Measurements from ENCODE around the gene CMYA5.

The CMYA5 gene

GRCh38 chr5:79689541-79690466, at the start of gene CMYA5:
Gene CMYA5 (plus strand): TSS chr5:79689836. CDS start chr5:79689908, 72 bp downstream.
- DNase-seq (ENCODE audit: low read depth) = no peak
- H3K4me3 ChIP-seq (ENCODE audit: control insufficient read depth, low read depth, low read length) = peak within 1 kb of the TSS; percentile 44
- TF ChIP-seq, protein P1, sequence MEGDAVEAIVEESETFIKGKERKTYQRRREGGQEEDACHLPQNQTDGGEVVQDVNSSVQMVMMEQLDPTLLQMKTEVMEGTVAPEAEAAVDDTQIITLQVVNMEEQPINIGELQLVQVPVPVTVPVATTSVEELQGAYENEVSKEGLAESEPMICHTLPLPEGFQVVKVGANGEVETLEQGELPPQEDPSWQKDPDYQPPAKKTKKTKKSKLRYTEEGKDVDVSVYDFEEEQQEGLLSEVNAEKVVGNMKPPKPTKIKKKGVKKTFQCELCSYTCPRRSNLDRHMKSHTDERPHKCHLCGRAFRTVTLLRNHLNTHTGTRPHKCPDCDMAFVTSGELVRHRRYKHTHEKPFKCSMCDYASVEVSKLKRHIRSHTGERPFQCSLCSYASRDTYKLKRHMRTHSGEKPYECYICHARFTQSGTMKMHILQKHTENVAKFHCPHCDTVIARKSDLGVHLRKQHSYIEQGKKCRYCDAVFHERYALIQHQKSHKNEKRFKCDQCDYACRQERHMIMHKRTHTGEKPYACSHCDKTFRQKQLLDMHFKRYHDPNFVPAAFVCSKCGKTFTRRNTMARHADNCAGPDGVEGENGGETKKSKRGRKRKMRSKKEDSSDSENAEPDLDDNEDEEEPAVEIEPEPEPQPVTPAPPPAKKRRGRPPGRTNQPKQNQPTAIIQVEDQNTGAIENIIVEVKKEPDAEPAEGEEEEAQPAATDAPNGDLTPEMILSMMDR (IDR thresholded peaks at IDR 0.05; ENCODE audit: control insufficient read depth, insufficient read depth, low read depth, low read length, missing control alignments) = no peak

DNA sequence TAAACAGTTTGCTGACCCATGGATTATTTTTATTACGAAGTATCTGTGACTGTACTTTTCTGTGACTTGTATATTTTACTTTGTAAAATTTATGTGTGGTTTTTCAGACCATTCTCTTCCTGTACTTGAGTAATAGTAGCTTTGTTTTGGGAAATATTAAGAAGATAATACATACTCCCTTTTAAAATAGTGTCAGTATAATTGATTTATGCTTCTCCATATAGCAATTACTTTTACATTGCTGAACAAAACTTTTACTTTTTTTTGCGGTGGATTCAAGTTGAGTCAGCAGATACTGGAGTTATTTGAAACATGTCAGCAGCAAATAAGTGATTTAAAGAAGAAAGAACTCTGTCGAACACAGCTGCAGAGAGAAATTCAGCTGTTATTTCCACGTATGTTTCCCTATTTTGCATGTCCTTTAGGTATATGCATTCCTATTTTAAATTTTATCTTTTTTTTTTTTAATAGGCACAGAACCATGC, 49.0 kb upstream of the CMYA5 start:
- TF ChIP-seq, protein P1 (IDR thresholded peaks at IDR 0.05; ENCODE audit: control insufficient read depth, insufficient read depth, low read depth, low read length, missing control alignments) = no peak
- DNase-seq (ENCODE audit: low read depth) = no peak
- H3K4me3 ChIP-seq (ENCODE audit: control insufficient read depth, low read depth, low read length) = no peak overlapping the region

DNA sequence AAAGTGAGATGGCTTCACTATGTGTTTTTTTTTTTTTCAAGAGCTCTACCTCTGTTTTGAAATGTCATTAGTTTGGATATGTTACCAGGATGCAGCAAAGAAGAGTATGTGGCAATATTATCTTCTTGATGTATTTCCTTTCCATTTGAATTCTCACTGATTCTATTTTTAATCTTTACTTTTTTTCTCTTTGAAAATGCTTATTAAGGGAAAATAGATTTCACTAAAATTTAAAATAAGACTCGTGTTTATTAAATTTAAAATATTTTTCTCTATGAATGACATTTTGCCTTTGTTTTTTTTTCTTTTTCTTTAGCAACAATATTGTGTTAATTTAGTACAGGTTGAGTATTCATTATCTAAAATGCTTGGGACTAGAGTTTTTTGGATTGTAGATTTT, 48.2 kb upstream of the CMYA5 start:
- TF ChIP-seq, protein P1 (IDR thresholded peaks at IDR 0.05; ENCODE audit: control insufficient read depth, insufficient read depth, low read depth, low read length, missing control alignments) = no peak
- no peak for DNase-seq (ENCODE audit: low read depth)

GRCh38 chr5:79642210-79642609, 47.4 kb upstream of the CMYA5 start:
- no peak for DNase-seq (ENCODE audit: low read depth)
- TF ChIP-seq, protein P1 (IDR thresholded peaks at IDR 0.05; ENCODE audit: control insufficient read depth, insufficient read depth, low read depth, low read length, missing control alignments) = no peak
- H3K4me3 ChIP-seq (ENCODE audit: control insufficient read depth, low read depth, low read length) = no peak overlapping the region

More for the DNA sequence above, 48.2 kb upstream of the CMYA5 start:
- no peak overlapping the region for H3K4me3 ChIP-seq (ENCODE audit: control insufficient read depth, low read depth, low read length)

DNA sequence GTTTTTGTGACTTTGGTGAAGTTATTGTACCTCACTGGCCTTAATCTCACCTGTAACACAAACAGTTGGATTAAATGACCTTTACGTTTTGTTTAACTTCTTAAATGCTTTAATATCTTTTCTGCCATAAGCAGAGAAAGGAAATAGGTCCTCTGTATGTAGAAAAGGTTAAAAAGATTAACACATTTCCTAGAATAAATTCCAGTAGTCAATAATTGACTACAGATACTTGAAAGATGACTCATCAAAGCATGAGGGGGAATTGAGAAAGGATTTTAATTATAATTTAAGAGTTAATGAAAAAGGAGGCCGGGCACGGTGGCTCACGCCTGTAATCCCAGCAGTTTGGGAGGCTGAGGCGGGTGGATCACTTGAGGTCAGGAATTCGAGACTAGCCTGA, 35.8 kb upstream of the CMYA5 start:
- no peak overlapping the region for H3K4me3 ChIP-seq (ENCODE audit: control insufficient read depth, low read depth, low read length)
- TF ChIP-seq, protein P1 (IDR thresholded peaks at IDR 0.05; ENCODE audit: control insufficient read depth, insufficient read depth, low read depth, low read length, missing control alignments) = no peak
- DNase-seq (ENCODE audit: low read depth) = no peak

- no peak for DNase-seq (ENCODE audit: low read depth)
- TF ChIP-seq, protein P1 (IDR thresholded peaks at IDR 0.05; ENCODE audit: control insufficient read depth, insufficient read depth, low read depth, low read length, missing control alignments) = no peak
Measured at GRCh38 chr5:79663212-79663611, 26.4 kb upstream of the CMYA5 start.

More at GRCh38 chr5:79663212-79663611, 26.4 kb upstream of the CMYA5 start:
- H3K4me3 ChIP-seq (ENCODE audit: control insufficient read depth, low read depth, low read length) = no peak overlapping the region
